ENCODE data around the gene CABP5.

GRCh38 chr19:48060381-48060780 is 16.5 kb upstream of the CABP5 start:
- TF ChIP-seq EZH2 (IDR thresholded peaks at IDR 0.05; ENCODE audit: low read depth, unreplicated experiment) (no peak), CTCF (conservative IDR thresholded peaks at IDR 0.05; ENCODE audit: low read depth in 2 of 2) (no peak), POLR2AphosphoS5 (IDR thresholded peaks at IDR 0.05; ENCODE audit: low read depth) (no peak), ZNF462 (CRISPR knock-in tag; IDR thresholded peaks at IDR 0.05) (no peak), JUNB (IDR thresholded peaks at IDR 0.05; ENCODE audit: unreplicated experiment) (no peak), REST (IDR thresholded peaks at IDR 0.05; ENCODE audit: unreplicated experiment) (no peak), ETS1 (IDR thresholded peaks at IDR 0.05) (no peak), EZH2phosphoT487 (IDR thresholded peaks at IDR 0.05; ENCODE audit: unreplicated experiment) (no peak), CREB1 (CRISPR knock-in tag; IDR thresholded peaks at IDR 0.05; ENCODE audit: low read depth) (no peak), STAT1 (IDR thresholded peaks at IDR 0.05; ENCODE audit: unreplicated experiment) (no peak), ZNF331 (CRISPR knock-in tag; IDR thresholded peaks at IDR 0.05; ENCODE audit: low read depth) (no peak), NANOG (IDR thresholded peaks at IDR 0.05; ENCODE audit: borderline replicate concordance) (no peak), ZNF114 (CRISPR knock-in tag; IDR thresholded peaks at IDR 0.05) (no peak)

Measured in GM23338 (cell line).